GM18499 (cell line): ENCODE data around the gene LDHAL6A.
"Not testable (repeated sequence)": the region's sequence is repeated elsewhere in the genome, so short reads cannot be mapped to it uniquely, and the experiment has no call there.

Experiments used
- ATAC-seq: cut with Tn5 transposase; IDR thresholded peaks from one replicate; pipeline ENCODE4 v1.9.1; 2021; ENCODE audit warnings: moderate number of reproducible peaks; ENCODE audit not compliant: insufficient read depth, unreplicated experiment

The LDHAL6A gene

GRCh38 chr11:18455686-18456372, at the start of gene LDHAL6A:
Gene LDHAL6A (plus strand): TSS chr11:18455856. CDS start chr11:18456681, 825 bp downstream.
- no peak for ATAC-seq

GRCh38 chr11:18407400-18407799, 48.3 kb upstream of the LDHAL6A start:
- not testable (repeated sequence) for ATAC-seq

GRCh38 chr11:18408558-18409291, 46.9 kb upstream of the LDHAL6A start:
- no peak for ATAC-seq

- ATAC-seq: no peak
Observed at GRCh38 chr11:18416459-18416858, 39.2 kb upstream of the LDHAL6A start.

GRCh38 chr11:18419040-18419439, 36.6 kb upstream of the LDHAL6A start:
- ATAC-seq: no peak

- no peak for ATAC-seq
Observed at GRCh38 chr11:18420067-18420466, 35.6 kb upstream of the LDHAL6A start.

GRCh38 chr11:18427240-18427639, 28.4 kb upstream of the LDHAL6A start:
- no peak for ATAC-seq

GRCh38 chr11:18429332-18429731, 26.3 kb upstream of the LDHAL6A start:
- no peak for ATAC-seq

GRCh38 chr11:18438691-18439090, 17.0 kb upstream of the LDHAL6A start:
- ATAC-seq: no peak

GRCh38 chr11:18449251-18449650, 6.4 kb upstream of the LDHAL6A start:
- ATAC-seq: no peak

- no peak for ATAC-seq
Observed at GRCh38 chr11:18452927-18453326, 2.7 kb upstream of the LDHAL6A start.

GRCh38 chr11:18457450-18457849, 1.8 kb downstream of the LDHAL6A start:
- no peak for ATAC-seq

- ATAC-seq: no peak
Observed at GRCh38 chr11:18459634-18460033, 4.0 kb downstream of the LDHAL6A start.

GRCh38 chr11:18461909-18462308, 6.3 kb downstream of the LDHAL6A start:
- ATAC-seq: no peak

- no peak for ATAC-seq
Observed at GRCh38 chr11:18463439-18463838, 7.8 kb downstream of the LDHAL6A start.

GRCh38 chr11:18466402-18466801, 10.7 kb downstream of the LDHAL6A start:
- ATAC-seq: no peak

- ATAC-seq: no peak
Observed at GRCh38 chr11:18468059-18468458, 12.4 kb downstream of the LDHAL6A start.

- no peak for ATAC-seq
Observed at GRCh38 chr11:18468961-18469360, 13.3 kb downstream of the LDHAL6A start.

- ATAC-seq: no peak
Observed at GRCh38 chr11:18471995-18472394, 16.3 kb downstream of the LDHAL6A start.

GRCh38 chr11:18472587-18472986, 16.9 kb downstream of the LDHAL6A start:
- no peak for ATAC-seq

- no peak for ATAC-seq
Observed at GRCh38 chr11:18479063-18479462, 23.4 kb downstream of the LDHAL6A start.
